ENCODE results near the gene CEP126. TPM values are rescaled to one million over a fixed set of nuclear protein-coding genes. Genes with fewer than 3 reads are reported as not detected.

Gene CEP126
- polyA plus RNA-seq, 1 experiment, result 3.7 TPM

GRCh38 chr11:101914341-101914737 lies 471 bp upstream of the CEP126 start:
- Histone ChIP-seq H3K27me3 (ENCODE audit: control insufficient read depth, insufficient read depth, low read length) (no peaks in the 10 kb centered on the region), H3K4me3 (ENCODE audit: low read depth, low read length) (peak overlapping the region; percentile 91), H3K9me3 (ENCODE audit: control insufficient read depth, insufficient read depth, low read length) (no peaks in the 10 kb centered on the region), H3K27ac (ENCODE audit: low read depth, low read length) (peak overlapping the region; percentile 60)
- ChIA-PET CTCF (interaction anchor here (0.6 to 2.4 kb wide), 19 partner anchors 9 to 901 kb away, joined by 3 to 16 read pairs (median 4); no protein-coding TSS in a partner anchor), POLR2A (interaction anchor here (1.0 kb wide), 1 partner anchor 93 kb away, joined by 5 read pairs; no protein-coding TSS in a partner anchor)
- peak; percentile 10 for DNase-seq (ENCODE audit: low read depth, low spot score)
- TF ChIP-seq CTCF (IDR thresholded peaks at IDR 0.05; ENCODE audit: low read depth, low read length), result no peak

GRCh38 chr11:101915791-101916291 lies 1.0 kb downstream of the CEP126 start:
- CTCF ChIA-PET, result interaction anchor here (1.4 to 2.4 kb wide), 2 partner anchors 55 to 459 kb away, joined by 3 to 16 read pairs; no protein-coding TSS in a partner anchor
- DNase-seq (ENCODE audit: low read depth, low spot score), result no peak
- TF ChIP-seq CTCF (IDR thresholded peaks at IDR 0.05; ENCODE audit: low read depth, low read length), result no peak
- Histone ChIP-seq H3K4me3 (ENCODE audit: low read depth, low read length) (peak overlapping the region; percentile 91), H3K27me3 (ENCODE audit: control insufficient read depth, insufficient read depth, low read length) (no peaks in the 10 kb centered on the region), H3K27ac (ENCODE audit: low read depth, low read length) (no peak overlapping the region), H3K9me3 (ENCODE audit: control insufficient read depth, insufficient read depth, low read length) (no peaks in the 10 kb centered on the region)
- POLR2A ChIA-PET, result no interaction called here

GRCh38 chr11:101916422-101916821 lies 1.6 kb downstream of the CEP126 start, which contains the start of gene ANGPTL5:
ANGPTL5 (minus strand) TSS chr11:101916522; CDS start chr11:101907909, 8,613 bp downstream.
- Histone ChIP-seq H3K4me3 (ENCODE audit: low read depth, low read length) (peak within 1 kb of the TSS; percentile 91), H3K9me3 (ENCODE audit: control insufficient read depth, insufficient read depth, low read length) (no peaks in the 10 kb centered on the region), H3K27ac (ENCODE audit: low read depth, low read length) (peak within 1 kb of the TSS; percentile 76), H3K27me3 (ENCODE audit: control insufficient read depth, insufficient read depth, low read length) (no peaks in the 10 kb centered on the region)
- no peak for TF ChIP-seq CTCF (IDR thresholded peaks at IDR 0.05; ENCODE audit: low read depth, low read length)
- CTCF ChIA-PET, result interaction anchor here (1.3 to 2.4 kb wide), 2 partner anchors 55 to 91 kb away, joined by 3 to 16 read pairs; no protein-coding TSS in a partner anchor
- no peak for DNase-seq (ENCODE audit: low read depth, low spot score)
- POLR2A ChIA-PET, result no interaction called here

GRCh38 chr11:101917226-101917625 lies 2.4 kb downstream of the CEP126 start:
- Histone ChIP-seq H3K9me3 (ENCODE audit: control insufficient read depth, insufficient read depth, low read length) (no peaks in the 10 kb centered on the region), H3K27me3 (ENCODE audit: control insufficient read depth, insufficient read depth, low read length) (no peaks in the 10 kb centered on the region), H3K4me3 (ENCODE audit: low read depth, low read length) (no peak overlapping the region), H3K27ac (ENCODE audit: low read depth, low read length) (no peak overlapping the region)
- no peak for DNase-seq (ENCODE audit: low read depth, low spot score)
- ChIA-PET POLR2A (no interaction called here), CTCF (interaction anchor here (1.0 to 1.3 kb wide), 2 partner anchors 57 to 90 kb away, joined by 3 read pairs; no protein-coding TSS in a partner anchor)
- TF ChIP-seq CTCF (IDR thresholded peaks at IDR 0.05; ENCODE audit: low read depth, low read length), result no peak

GRCh38 chr11:101920992-101921391 lies 6.2 kb downstream of the CEP126 start:
- CTCF ChIA-PET, result no interaction called here
- Histone ChIP-seq H3K27me3 (ENCODE audit: control insufficient read depth, insufficient read depth, low read length) (no peaks in the 10 kb centered on the region), H3K9me3 (ENCODE audit: control insufficient read depth, insufficient read depth, low read length) (no peaks in the 10 kb centered on the region), H3K27ac (ENCODE audit: low read depth, low read length) (no peak overlapping the region), H3K4me3 (ENCODE audit: low read depth, low read length) (no peak overlapping the region)
- DNase-seq (ENCODE audit: low read depth, low spot score), result no peak
- POLR2A ChIA-PET, result no interaction called here
- TF ChIP-seq CTCF (IDR thresholded peaks at IDR 0.05; ENCODE audit: low read depth, low read length), result no peak
